ENCODE measurements around the gene EVC.

DNA sequence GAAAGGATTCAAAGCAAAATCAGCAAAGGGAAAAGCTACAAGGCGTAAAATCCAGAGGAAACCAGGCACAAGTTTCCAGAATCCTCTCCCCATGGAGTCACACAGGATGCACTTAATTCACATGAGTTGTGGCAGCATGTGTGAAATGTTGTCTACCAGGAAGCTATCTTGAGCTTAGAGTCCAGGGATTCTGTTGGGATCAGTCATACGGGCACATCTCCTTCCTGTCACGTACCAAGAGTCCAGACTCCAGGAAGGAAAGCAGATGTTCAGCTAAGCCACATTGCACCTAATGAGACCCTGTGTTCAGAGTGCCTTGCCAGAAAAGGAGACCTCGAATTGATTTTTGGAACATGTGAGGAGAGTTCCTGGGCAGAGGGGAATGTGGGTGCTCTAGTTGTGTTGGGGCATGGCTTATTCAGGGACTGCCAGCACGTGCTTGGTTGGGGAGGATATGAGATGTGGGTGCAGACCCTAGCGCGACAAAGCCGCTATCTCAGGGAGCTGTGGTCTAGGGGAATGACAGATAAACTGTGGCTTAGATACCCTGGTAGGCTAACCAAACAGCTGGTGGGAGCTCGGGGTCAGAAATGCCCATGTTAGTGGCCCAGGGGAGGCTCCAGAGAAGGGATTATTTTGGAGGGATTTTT is 70.0 kb downstream of the EVC start:
- TF ChIP-seq POLR2A (IDR thresholded peaks at IDR 0.05) (no peak), EP300 (IDR thresholded peaks at IDR 0.05) (no peak)
- TF ChIP-seq, protein P1, sequence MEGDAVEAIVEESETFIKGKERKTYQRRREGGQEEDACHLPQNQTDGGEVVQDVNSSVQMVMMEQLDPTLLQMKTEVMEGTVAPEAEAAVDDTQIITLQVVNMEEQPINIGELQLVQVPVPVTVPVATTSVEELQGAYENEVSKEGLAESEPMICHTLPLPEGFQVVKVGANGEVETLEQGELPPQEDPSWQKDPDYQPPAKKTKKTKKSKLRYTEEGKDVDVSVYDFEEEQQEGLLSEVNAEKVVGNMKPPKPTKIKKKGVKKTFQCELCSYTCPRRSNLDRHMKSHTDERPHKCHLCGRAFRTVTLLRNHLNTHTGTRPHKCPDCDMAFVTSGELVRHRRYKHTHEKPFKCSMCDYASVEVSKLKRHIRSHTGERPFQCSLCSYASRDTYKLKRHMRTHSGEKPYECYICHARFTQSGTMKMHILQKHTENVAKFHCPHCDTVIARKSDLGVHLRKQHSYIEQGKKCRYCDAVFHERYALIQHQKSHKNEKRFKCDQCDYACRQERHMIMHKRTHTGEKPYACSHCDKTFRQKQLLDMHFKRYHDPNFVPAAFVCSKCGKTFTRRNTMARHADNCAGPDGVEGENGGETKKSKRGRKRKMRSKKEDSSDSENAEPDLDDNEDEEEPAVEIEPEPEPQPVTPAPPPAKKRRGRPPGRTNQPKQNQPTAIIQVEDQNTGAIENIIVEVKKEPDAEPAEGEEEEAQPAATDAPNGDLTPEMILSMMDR (IDR thresholded peaks at IDR 0.05), result no peak

All from tibial nerve (tissue), 4 donors.